LNCaP clone FGC (cell line): ENCODE data around the gene MOB1A.
"Not testable (repeated sequence)": the region's sequence is repeated elsewhere in the genome, so short reads cannot be mapped to it uniquely, and the experiment has no call there.

Experiments
- DNase-seq: peaks from one replicate; pipeline ENCODE4 v3.0.0-alpha.2; 2011; ENCODE audit warnings: low read depth
- H3K4me3 ChIP-seq: 2 replicates; pipeline ENCODE4 v1.5.1; 2011; ENCODE audit warnings: mild to moderate bottlenecking, low read depth, low read length, control low read depth
- TF ChIP-seq, protein P1 (sequence below): IDR thresholded peaks from 2 replicates; pipeline ENCODE4 v1.5.1; 2012; ENCODE audit warnings: mild to moderate bottlenecking; ENCODE audit not compliant: control insufficient read depth, insufficient read depth; ENCODE audit errors: extremely low read depth

MOB1A gene

DNA sequence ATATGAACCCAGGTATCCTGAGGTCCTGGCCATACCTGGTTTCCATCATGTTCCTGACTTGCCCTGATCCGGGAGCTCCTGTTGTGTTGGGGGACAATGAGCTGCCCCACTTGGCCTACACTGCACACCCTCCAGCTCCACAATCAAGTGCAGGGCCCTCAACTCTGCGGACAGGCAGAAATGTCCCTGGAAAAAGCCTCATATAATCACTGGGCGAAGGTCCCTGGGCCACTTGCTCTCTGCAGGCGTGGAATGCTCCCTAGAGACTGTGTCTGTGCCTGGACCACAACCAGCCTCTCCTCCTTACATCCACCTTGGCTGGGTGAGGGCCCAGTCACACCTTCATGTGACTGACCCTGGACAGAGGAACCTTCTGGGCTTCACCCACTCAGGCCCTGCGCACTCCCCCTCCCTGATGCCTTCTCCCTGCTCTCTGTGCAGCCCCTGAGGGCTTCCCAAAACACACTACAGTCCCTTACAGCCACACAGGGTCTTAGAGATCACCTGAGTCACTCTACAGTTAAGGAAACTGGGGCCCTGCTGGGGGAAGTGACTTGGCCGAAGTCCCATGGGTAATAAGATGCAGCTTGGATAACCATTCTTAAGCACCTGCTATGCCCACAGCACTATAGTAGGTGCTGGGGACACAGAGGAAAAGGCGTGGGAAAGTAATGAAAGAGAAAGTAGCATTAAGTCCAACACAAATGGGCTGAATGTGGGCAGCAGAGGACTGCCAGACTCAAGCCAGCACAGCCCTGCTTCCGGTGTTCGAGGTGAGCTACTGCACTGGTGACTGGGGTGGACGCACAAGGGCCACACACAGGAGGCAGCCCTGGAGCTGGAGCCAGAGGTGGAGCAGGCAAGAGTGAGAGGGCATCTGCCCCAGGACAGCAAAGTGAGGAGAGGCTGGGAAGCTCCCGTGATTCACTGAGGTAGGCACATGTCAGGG is 40.8 kb downstream of the MOB1A start:
- DNase-seq: no peak
- TF ChIP-seq, protein P1, sequence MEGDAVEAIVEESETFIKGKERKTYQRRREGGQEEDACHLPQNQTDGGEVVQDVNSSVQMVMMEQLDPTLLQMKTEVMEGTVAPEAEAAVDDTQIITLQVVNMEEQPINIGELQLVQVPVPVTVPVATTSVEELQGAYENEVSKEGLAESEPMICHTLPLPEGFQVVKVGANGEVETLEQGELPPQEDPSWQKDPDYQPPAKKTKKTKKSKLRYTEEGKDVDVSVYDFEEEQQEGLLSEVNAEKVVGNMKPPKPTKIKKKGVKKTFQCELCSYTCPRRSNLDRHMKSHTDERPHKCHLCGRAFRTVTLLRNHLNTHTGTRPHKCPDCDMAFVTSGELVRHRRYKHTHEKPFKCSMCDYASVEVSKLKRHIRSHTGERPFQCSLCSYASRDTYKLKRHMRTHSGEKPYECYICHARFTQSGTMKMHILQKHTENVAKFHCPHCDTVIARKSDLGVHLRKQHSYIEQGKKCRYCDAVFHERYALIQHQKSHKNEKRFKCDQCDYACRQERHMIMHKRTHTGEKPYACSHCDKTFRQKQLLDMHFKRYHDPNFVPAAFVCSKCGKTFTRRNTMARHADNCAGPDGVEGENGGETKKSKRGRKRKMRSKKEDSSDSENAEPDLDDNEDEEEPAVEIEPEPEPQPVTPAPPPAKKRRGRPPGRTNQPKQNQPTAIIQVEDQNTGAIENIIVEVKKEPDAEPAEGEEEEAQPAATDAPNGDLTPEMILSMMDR: no peak
- no peak overlapping the region for H3K4me3 ChIP-seq

DNA sequence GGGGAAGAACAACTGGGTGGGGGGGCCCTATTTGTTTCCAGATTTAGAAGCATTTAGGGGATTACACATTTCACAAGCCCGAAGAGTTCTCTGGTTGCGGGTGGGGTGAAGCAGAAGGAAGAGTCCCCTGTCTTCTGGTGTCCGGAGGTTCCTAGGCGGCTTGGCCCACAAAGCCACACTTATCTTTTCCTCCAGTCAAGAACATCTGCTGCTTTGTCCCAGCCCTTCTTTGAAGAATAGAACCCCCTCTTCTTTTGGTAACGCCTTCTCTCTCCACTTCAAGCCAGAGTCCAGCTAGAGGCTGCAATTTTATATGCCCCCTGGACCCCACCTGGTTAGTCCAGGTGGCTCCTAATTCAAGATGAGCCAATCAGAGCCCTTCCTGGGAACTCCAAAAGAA is 46.8 kb downstream of the MOB1A start:
- H3K4me3 ChIP-seq: no peak overlapping the region
- TF ChIP-seq, protein P1: no peak

DNA sequence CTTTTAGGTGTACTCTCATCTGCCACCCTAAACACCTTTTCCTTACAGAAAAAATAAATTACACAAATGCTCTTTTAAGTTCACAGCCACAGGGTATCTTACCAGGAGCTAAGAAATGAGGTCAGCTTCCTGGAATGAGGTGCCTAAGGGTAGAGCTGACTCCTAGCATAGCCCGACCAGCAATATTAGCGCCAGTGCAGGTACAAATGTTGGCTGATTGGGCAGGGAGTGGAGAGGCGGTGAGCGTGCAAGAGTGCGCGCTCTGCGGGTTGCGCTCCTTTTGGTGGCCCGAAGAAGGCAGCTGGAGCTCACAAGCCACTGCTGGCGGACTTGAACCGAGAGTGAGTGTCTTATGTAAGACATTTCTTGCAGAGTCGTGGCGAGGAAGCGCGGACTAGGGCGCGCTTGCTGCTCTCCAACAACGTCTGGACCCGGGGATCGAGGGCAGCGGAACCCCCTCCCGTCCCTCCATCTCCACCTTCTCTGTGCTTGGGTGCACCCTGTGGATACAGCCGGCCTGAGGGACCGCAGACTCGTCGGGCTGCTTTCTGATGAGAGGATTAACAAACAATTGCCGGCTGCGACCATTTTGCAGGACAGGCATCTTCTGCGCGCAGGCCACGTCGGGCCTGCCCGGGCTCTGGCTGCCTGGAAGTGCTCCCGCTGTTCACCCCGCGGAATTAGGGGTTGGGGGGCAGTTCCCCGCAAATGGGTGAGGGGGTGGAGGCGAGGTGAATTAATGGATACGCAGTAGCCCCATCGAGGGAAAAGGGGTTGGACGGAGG is 48.3 kb downstream of the MOB1A start:
- TF ChIP-seq, protein P1: no peak
- no peak for DNase-seq
- no peak overlapping the region for H3K4me3 ChIP-seq

More for the DNA sequence above, 46.8 kb downstream of the MOB1A start:
- no peak for DNase-seq

DNA sequence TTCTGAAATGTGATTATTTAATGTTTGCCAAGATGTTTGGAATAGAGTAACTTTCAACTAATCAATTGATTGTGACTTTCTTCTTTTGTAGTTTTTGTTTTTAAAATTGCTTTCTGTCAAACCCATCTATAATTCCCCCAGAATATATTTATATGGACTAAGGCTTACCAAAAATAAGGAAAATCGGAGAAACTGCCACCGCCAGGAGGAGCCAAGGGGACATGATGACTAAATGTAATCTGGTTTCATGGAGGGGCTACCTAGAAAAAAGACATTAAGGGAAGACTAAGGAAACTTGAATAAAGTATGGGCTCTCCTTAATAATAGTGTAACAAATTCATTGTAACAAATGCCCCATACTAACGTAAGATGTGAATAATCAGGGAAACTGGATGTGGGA is 50.5 kb downstream of the MOB1A start:
- H3K4me3 ChIP-seq: no peak overlapping the region
- TF ChIP-seq, protein P1: no peak
- DNase-seq: no peak

DNA sequence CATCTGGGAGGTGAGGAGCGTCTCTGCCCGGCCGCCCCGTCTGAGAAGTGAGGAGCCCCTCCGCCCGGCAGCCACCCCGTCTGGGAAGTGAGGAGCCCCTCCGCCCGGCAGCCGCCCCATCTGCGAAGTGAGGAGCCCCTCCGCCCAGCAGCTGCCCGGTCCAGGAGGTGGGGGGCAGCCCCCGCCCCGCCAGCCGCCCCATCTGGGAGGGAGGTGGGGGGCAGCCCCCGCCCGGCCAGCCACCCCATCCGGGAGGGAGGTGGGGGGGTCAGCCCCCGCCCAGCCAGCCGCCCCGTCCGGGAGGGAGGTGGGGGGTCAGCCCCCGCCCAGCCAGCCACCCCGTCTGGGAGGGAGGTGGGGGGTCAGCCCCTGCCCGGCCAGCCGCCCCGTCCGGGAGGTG is 54.7 kb downstream of the MOB1A start:
- DNase-seq, H3K4me3 ChIP-seq: not testable (repeated sequence)

DNA sequence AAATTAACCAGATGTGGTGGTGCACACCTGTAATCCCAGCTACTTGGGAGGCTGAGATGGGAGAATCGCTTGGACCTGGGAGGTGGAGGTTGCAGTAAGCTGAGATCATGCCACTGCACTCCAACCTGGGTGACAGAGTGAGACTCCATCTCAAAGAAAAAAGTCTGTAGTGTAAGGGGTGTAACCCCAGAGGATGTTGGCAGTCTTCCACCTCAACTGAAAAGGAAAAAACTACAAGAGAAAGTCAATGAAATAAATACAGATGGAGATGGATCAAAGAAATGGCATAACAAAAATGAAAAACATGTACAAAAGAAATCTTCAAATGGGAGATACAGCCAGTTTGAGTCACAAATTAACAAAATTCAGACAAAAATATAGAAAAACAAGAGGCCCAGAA is 56.8 kb downstream of the MOB1A start:
- H3K4me3 ChIP-seq, DNase-seq: not testable (repeated sequence)

DNA sequence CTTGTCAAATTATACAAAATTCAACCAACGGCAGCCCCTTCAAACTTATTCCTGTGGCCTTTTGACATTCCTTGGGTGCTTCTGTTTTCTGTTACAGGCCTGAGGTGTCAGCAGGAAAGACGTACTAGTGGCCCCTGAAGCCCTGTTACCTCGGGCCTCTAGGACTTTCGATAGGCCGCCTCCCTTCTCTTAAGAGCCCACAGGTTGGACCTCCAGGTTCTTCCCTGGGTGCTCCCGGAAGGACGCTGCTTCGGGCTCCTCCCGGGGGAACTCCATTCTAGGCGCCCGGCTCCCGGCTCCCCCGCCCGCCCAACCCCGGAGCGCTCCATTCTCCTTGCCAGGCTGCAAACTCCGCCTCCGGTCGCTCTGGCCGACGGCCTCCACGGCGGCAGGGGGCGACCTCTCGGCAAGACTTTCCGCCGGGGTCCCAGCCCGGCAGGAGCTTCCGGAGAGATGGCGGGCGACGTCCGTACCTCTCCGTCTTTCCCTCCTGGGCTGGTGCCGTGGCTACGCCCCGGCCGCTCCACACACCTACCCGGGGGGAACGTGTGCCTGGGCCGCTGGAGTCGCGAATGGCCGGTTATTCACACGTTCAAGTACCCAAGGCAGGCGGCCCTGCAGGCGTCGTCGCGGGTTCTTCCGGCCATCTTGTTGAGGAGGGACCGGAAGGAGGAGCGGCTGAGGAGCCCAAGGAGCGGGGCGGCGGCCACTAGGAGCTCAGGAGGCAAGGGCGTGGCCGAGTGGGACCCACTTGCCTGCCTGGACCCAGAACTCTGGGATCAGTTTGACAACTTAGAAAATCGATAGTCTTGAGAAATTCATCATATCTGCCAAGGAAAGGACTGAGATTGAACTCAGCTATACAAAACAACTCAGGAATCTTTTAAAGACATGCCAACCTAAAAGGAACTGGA is 58.5 kb downstream of the MOB1A start:
- H3K4me3 ChIP-seq: peak overlapping the region; percentile 61
- DNase-seq: peak; percentile 26
- TF ChIP-seq, protein P1: peak; percentile 65
